Smooth muscle cell of the pulmonary artery (primary cell): Measurements from ENCODE around the gene CAPZB. TPM values are rescaled to one million over a fixed set of nuclear protein-coding genes. Genes with fewer than 3 reads are reported as not detected.

ENCODE experiments used
- total RNA-seq: library from RNA; depleted of rRNA; stranded (reverse); fragments of >200 nt; gene quantifications from 2 replicates; pipeline ENCODE4 v1.2.3, GENCODE V29; 2014

The CAPZB gene
- 143 and 157 TPM in 2 replicates for total RNA-seq

GRCh38 chr1:19485362-19486187 lies at the start of gene CAPZB:
Gene CAPZB, minus strand, starts transcription at chr1:19485539. Its CDS starts 101 bp downstream, at chr1:19485438.

GRCh38 chr1:19311931-19312781 lies 173.2 kb downstream of the CAPZB start, which contains the start of the genes AKR7A2 and SLC66A1:
Gene AKR7A2, minus strand, starts transcription at chr1:19312144. Its CDS starts 20 bp downstream, at chr1:19312124.
Gene SLC66A1, plus strand, starts transcription at chr1:19312326. Its CDS starts 5,352 bp downstream, at chr1:19317678.

Other genes starting within 250 kb of the CAPZB start
- 141 and 191 TPM in 2 replicates for gene EMC1, start 234.0 kb downstream of the CAPZB start, total RNA-seq
- gene MRTO4, start 233.7 kb downstream of the CAPZB start, total RNA-seq = 14.7 and 16.3 TPM in 2 replicates
- gene AKR7A3, start 196.8 kb downstream of the CAPZB start, total RNA-seq = 0.33 and 0.59 TPM in 2 replicates
- gene AKR7A2, start 173.4 kb downstream of the CAPZB start, total RNA-seq = 61.3 and 70.8 TPM in 2 replicates
- 15.9 and 31.2 TPM in 2 replicates for gene SLC66A1, start 173.2 kb downstream of the CAPZB start, total RNA-seq
- 260 and 392 TPM in 2 replicates for gene NBL1, start 158.8 kb upstream of the CAPZB start, total RNA-seq
- gene HTR6, start 179.3 kb upstream of the CAPZB start, total RNA-seq = 0.07 TPM in 1 of 2 replicates, not detected in the other